ENCODE data around the gene BARX2.

BARX2 gene

GRCh38 chr11:129373489-129373953, 2.1 kb upstream of the BARX2 start:
- FAIRE-seq, result no peak

DNA sequence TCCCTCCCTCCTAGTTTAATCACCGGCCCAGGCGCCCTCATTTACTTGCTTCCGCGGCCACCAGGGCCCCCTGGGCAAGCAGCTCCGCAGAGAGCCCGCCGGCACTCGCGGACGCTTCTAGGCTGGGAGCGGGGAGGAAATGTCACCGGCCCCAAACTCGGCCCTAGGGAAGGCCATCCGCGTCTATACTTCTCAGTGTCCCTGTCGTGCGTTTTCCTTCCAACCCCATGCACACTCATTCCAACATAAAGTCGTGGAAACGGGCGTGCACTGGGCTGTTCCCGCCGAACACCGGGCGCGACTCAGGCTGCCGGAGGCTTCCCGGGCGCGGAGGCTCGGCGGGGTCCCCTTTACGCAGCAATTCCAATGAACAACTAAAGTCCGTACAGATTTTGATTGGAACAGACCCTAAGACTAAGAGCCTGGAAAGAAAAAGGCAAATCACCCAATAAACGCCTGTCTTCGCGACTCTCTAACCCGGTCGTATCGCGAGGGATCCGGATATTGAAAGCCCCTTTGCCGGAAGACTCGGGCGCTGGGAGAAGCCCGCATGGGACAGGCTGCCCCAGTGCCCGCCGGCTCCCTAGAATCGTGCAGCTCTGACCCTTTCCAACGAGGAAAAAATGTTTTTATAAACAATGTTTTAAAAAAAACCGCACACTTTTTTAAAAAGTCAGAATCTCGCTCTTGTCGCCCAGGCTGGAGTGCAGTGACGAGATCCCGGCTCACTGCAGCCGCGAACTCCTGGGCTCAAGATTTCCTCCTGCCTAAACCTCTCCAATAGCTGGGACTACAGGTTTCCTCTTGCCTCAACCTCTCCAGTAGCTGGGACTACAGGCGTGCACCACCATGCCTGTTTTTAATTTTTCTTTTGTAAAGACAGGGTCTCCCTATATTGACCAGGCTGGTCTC, 1.3 kb upstream of the BARX2 start:
- DNase-seq (ENCODE audit: low spot score) (no peak), FAIRE-seq (no peak)

More at GRCh38 chr11:129373489-129373953, 2.1 kb upstream of the BARX2 start:
- no peak for DNase-seq (ENCODE audit: low spot score)

- DNase-seq (ENCODE audit: low spot score) (peak; percentile 11), FAIRE-seq (no peak)
Observed at GRCh38 chr11:129374993-129375750, 476 bp upstream of the BARX2 start.

DNA sequence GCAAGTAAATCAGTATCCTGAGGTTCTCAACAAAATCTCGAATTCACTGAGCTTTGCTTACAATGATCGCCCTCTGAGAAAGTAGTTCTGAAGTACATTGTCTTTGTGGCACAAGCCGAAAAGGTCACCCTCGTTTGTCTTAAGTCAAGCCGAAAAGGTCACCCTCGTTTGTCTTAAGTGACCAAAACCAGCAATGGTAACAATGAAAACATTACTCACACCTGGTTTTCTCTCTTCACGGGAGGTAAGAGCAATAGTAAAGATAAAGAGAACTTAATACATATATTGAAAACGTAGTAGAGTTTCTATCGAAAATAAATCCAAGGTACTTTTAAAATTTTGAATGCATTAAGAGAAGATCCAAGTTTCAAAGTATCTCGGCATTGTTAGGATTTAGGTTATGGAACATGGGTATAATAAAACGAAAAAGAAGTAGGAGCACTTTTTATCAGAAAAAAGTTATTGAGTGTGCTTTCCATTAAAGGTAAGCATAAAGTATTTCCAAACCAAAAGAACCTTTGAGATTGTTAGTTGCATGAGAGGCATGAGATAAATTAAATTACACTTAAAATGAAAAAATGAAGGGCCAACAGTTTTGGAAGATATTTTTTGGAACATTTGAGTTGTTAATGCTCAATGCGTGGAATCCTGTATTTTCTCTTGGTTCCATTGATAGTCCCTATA, 1.2 kb downstream of the BARX2 start:
- FAIRE-seq, result no peak
- no peak for DNase-seq (ENCODE audit: low spot score)

- no peak for FAIRE-seq
Observed at GRCh38 chr11:129377739-129378138, 2.1 kb downstream of the BARX2 start.

GRCh38 chr11:129380413-129380812, 4.8 kb downstream of the BARX2 start:
- no peak for FAIRE-seq

More at GRCh38 chr11:129377739-129378138, 2.1 kb downstream of the BARX2 start:
- DNase-seq (ENCODE audit: low spot score), result no peak

GRCh38 chr11:129382583-129382982, 6.9 kb downstream of the BARX2 start:
- FAIRE-seq, result no peak
- no peak for DNase-seq (ENCODE audit: low spot score)

More at GRCh38 chr11:129380413-129380812, 4.8 kb downstream of the BARX2 start:
- no peak for DNase-seq (ENCODE audit: low spot score)

- no peak for FAIRE-seq
- DNase-seq (ENCODE audit: low spot score), result no peak
Observed at GRCh38 chr11:129383060-129383459, 7.4 kb downstream of the BARX2 start.

DNA sequence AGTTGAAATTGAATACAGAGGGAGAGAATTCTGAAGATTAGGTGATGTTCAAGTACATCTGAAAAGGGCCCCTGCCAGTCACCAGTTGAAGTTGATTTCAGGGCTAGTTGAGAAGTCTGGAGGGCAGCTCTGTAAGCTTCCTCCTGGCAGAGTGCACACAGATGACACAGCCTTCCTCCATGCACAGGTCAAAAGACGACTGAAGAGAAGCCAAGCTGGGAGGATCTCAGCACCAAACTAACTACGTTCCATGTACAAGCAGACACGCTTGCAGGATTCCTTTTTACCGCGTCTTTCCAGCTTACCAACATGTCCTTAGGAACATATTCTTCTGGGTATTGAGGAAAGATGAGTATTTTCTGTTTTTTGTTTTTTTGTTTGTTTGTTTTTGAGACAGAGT, 7.9 kb downstream of the BARX2 start:
- FAIRE-seq, result no peak
- no peak for DNase-seq (ENCODE audit: low spot score)

DNA sequence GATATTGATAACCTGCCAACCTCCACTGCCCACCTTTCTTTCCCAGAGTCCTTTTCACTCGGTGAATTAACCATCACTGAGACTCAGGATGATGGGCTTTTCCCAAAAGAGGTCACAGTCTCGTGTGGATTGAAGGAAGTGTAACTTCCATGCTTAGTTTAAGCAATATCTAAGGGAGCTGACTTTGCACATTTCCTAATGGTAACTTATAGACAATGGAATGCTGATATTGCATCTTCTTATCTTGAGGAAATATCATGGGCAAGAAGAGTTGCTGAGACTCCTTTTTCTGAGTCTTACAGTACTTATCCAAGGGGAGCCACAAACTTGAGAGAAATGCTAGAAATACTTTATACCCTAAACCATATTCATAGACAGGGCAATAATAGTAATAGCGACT, 8.8 kb downstream of the BARX2 start:
- DNase-seq (ENCODE audit: low spot score) (no peak), FAIRE-seq (no peak)

GRCh38 chr11:129385801-129386200, 10.2 kb downstream of the BARX2 start:
- DNase-seq (ENCODE audit: low spot score), result no peak
- no peak for FAIRE-seq

DNA sequence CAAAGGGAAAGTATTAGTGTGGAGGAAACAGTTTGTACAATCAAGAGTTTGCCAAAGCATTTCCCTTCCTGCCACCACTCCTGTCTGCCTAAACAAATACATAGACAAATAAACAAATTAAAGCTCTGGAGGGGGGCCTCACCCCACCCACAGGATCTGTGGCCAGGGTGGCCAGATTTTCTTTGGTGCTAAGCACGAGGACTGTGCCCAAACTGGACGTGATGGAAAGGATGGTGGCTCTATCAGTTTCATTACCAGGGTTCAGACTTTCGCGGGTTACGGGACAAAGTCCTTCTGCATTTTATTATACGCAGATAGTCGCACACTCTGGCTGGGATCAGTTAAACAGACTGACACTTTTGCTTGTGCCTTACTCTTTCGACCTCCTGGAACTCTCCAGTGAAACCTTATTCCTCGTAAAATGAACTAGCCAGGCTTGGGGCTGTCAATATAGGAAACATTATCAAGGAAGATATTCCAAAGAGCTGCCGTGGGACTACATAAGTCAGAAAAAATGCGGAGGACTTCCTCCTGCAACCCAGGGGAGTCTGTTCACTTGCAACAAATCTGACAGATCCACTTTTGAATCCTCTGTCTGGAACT, 11.2 kb downstream of the BARX2 start:
- no peak for DNase-seq (ENCODE audit: low spot score)
- no peak for FAIRE-seq

DNA sequence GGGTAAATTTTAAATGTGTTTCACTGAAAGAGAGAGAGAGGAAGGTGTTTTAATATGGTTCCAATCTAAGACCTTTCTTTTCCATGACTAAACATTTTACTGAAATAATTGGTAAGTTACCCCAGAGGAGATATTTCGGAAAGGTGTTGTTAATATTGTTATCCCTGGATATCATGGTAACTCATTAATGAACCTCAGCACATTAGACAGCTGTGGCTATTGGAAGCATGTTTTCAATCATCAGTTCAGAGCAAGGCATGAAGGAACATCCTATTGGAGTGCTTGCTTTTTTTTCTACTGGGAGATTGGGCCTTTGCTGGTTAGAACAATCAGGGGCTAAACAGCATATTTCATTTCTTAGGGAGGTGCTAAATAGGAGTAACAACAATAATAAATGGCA, 11.8 kb downstream of the BARX2 start:
- FAIRE-seq (no peak), DNase-seq (ENCODE audit: low spot score) (no peak)

GRCh38 chr11:129388824-129389223, 13.2 kb downstream of the BARX2 start:
- FAIRE-seq, result no peak
- no peak for DNase-seq (ENCODE audit: low spot score)

- FAIRE-seq (no peak), DNase-seq (ENCODE audit: low spot score) (no peak)
Observed at GRCh38 chr11:129390303-129390821, 14.7 kb downstream of the BARX2 start.

GRCh38 chr11:129391360-129391759, 15.7 kb downstream of the BARX2 start:
- no peak for DNase-seq (ENCODE audit: low spot score)
- no peak for FAIRE-seq

- no peak for DNase-seq (ENCODE audit: low spot score)
- no peak for FAIRE-seq
Observed at GRCh38 chr11:129391821-129392220, 16.2 kb downstream of the BARX2 start.

- FAIRE-seq (no peak), DNase-seq (ENCODE audit: low spot score) (no peak)
Observed at GRCh38 chr11:129392995-129393394, 17.3 kb downstream of the BARX2 start.

- FAIRE-seq, result no peak
- no peak for DNase-seq (ENCODE audit: low spot score)
Observed at GRCh38 chr11:129394709-129395108, 19.1 kb downstream of the BARX2 start.

GRCh38 chr11:129395432-129395831, 19.8 kb downstream of the BARX2 start:
- no peak for DNase-seq (ENCODE audit: low spot score)
- FAIRE-seq, result no peak

- DNase-seq (ENCODE audit: low spot score) (no peak), FAIRE-seq (no peak)
Observed at GRCh38 chr11:129395883-129396282, 20.2 kb downstream of the BARX2 start.

All from urothelium cell line (cell line).